Effector memory CD8-positive, alpha-beta T cell (primary cell): ENCODE data around the gene UVSSA.
"Not testable (repeated sequence)": the region's sequence is repeated elsewhere in the genome, so short reads cannot be mapped to it uniquely, and the experiment has no call there.

ENCODE experiments used
- ATAC-seq: fragments of 150-1000 bp; cut with Tn5 transposase; replicated peaks from 2 replicates; pipeline ENCODE4 v1.10.0; 2021; ENCODE audit warnings: mild to moderate bottlenecking, moderate library complexity
- DNase-seq, 3 experiments: peaks; one replicate each; pipeline ENCODE4 v3.0.0; 2021
- H3K27ac Mint-ChIP-seq, 2 donors: one replicate each; pipeline ENCODE4 v1.8.0; 2022; ENCODE audit warnings: mild to moderate bottlenecking in 2 of 2, mixed read lengths in 2 of 2, moderate library complexity in 2 of 2
- H3K27me3 Mint-ChIP-seq, 2 donors: one replicate each; pipeline ENCODE4 v1.8.0; 2022; ENCODE audit warnings: mixed read lengths in 2 of 2
- H3K36me3 Mint-ChIP-seq: one replicate; pipeline ENCODE4 v1.8.0; 2022; ENCODE audit warnings: mild to moderate bottlenecking, moderate library complexity, mixed read lengths; ENCODE audit not compliant: insufficient read depth
- H3K4me1 Mint-ChIP-seq, 2 donors: one replicate each; pipeline ENCODE4 v1.8.0; 2022; ENCODE audit warnings: low read depth in 2 of 2, mixed read lengths in 2 of 2
- H3K4me3 Mint-ChIP-seq, 2 donors: one replicate each; pipeline ENCODE4 v1.8.0; 2022; ENCODE audit warnings: mild to moderate bottlenecking in 2 of 2, mixed read lengths in 2 of 2, moderate library complexity in 2 of 2
- H3K9me3 Mint-ChIP-seq, 2 donors: one replicate each; pipeline ENCODE4 v1.8.0; 2022; ENCODE audit warnings: mixed read lengths in 2 of 2

UVSSA gene

GRCh38 chr4:1331591-1332353, 15.2 kb upstream of the UVSSA start:
- ATAC-seq (no peak), DNase-seq (no peak)
- Mint-ChIP-seq H3K27me3 (no peaks in the 10 kb centered on the region), H3K36me3 (peaks cover 53% of the 10 kb centered on the region), H3K9me3 (no peaks in the 10 kb centered on the region), H3K4me3 (peak overlapping the region; percentile 60 to 87), H3K4me1 (peaks cover 29 to 44% of the 10 kb centered on the region in 2 donors), H3K27ac (peak overlapping the region in 1 of 2 donors; percentile 98)

GRCh38 chr4:1332686-1333085, 14.3 kb upstream of the UVSSA start:
- Mint-ChIP-seq H3K4me3 (no peak overlapping the region), H3K36me3 (peaks cover 60% of the 10 kb centered on the region), H3K4me1 (peaks cover 31 to 54% of the 10 kb centered on the region in 2 donors), H3K9me3 (no peaks in the 10 kb centered on the region), H3K27ac (peak overlapping the region in 1 of 2 donors; percentile 98), H3K27me3 (no peaks in the 10 kb centered on the region)
- ATAC-seq (no peak), DNase-seq (no peak)

GRCh38 chr4:1333256-1333655, 13.8 kb upstream of the UVSSA start:
- Mint-ChIP-seq H3K4me1 (peaks cover 33 to 53% of the 10 kb centered on the region in 2 donors), H3K9me3 (no peaks in the 10 kb centered on the region), H3K36me3 (peaks cover 65% of the 10 kb centered on the region), H3K4me3 (no peak overlapping the region), H3K27ac (no peak overlapping the region), H3K27me3 (no peaks in the 10 kb centered on the region)
- DNase-seq: no peak
- ATAC-seq: no peak

GRCh38 chr4:1333851-1334578, 13.0 kb upstream of the UVSSA start:
- DNase-seq, ATAC-seq, H3K27me3 Mint-ChIP-seq, H3K9me3 Mint-ChIP-seq, H3K4me3 Mint-ChIP-seq: not testable (repeated sequence)
- Mint-ChIP-seq H3K4me1 (peaks cover 32 to 51% of the 10 kb centered on the region in 2 donors), H3K27ac (peak overlapping the region; percentile 17 to 88), H3K36me3 (peaks cover 71% of the 10 kb centered on the region)

- no peak overlapping the region for H3K4me3 Mint-ChIP-seq
- H3K4me1 Mint-ChIP-seq: peaks cover 27 to 46% of the 10 kb centered on the region in 2 donors
- DNase-seq (no peak), ATAC-seq (no peak)
- H3K27me3 Mint-ChIP-seq: no peaks in the 10 kb centered on the region
- peaks cover 71% of the 10 kb centered on the region for H3K36me3 Mint-ChIP-seq
- no peaks in the 10 kb centered on the region for H3K9me3 Mint-ChIP-seq
- H3K27ac Mint-ChIP-seq: peak overlapping the region; percentile 17 to 88
Measured at GRCh38 chr4:1334579-1334895, 12.5 kb upstream of the UVSSA start.

- not testable (repeated sequence) for DNase-seq, H3K27me3 Mint-ChIP-seq, ATAC-seq, H3K9me3 Mint-ChIP-seq, H3K4me3 Mint-ChIP-seq
- Mint-ChIP-seq H3K4me1 (peaks cover 22 to 41% of the 10 kb centered on the region in 2 donors), H3K36me3 (peaks cover 67% of the 10 kb centered on the region), H3K27ac (peak overlapping the region; percentile 17 to 88)
Measured at GRCh38 chr4:1335193-1335883, 11.7 kb upstream of the UVSSA start.

- no peak overlapping the region for H3K4me3 Mint-ChIP-seq
- no peak for DNase-seq
- peak overlapping the region in 1 of 2 donors; percentile 89 for H3K27ac Mint-ChIP-seq
- no peaks in the 10 kb centered on the region for H3K27me3 Mint-ChIP-seq
- peaks cover 16 to 35% of the 10 kb centered on the region in 2 donors for H3K4me1 Mint-ChIP-seq
- H3K36me3 Mint-ChIP-seq: peaks cover 66% of the 10 kb centered on the region
- no peak for ATAC-seq
- no peaks in the 10 kb centered on the region for H3K9me3 Mint-ChIP-seq
Measured at GRCh38 chr4:1336088-1336491, 10.9 kb upstream of the UVSSA start.

- Mint-ChIP-seq H3K4me3 (peak overlapping the region in 1 of 2 donors; percentile 24), H3K27me3 (no peaks in the 10 kb centered on the region), H3K9me3 (no peaks in the 10 kb centered on the region), H3K27ac (peak overlapping the region; percentile 22 to 89), H3K36me3 (peaks cover 55% of the 10 kb centered on the region), H3K4me1 (peaks cover 12 to 25% of the 10 kb centered on the region in 2 donors)
- ATAC-seq (peak; percentile 63), DNase-seq (no peak)
Measured at GRCh38 chr4:1337376-1337831, 9.6 kb upstream of the UVSSA start.

- Mint-ChIP-seq H3K4me1 (peaks cover 12 to 25% of the 10 kb centered on the region in 2 donors), H3K27ac (peak overlapping the region in 1 of 2 donors; percentile 89), H3K27me3 (no peaks in the 10 kb centered on the region), H3K36me3 (peaks cover 49% of the 10 kb centered on the region), H3K4me3 (peak overlapping the region in 1 of 2 donors; percentile 24), H3K9me3 (no peaks in the 10 kb centered on the region)
- ATAC-seq: no peak
- DNase-seq: no peak
Measured at GRCh38 chr4:1337951-1338751, 8.9 kb upstream of the UVSSA start.

- Mint-ChIP-seq H3K9me3 (no peaks in the 10 kb centered on the region), H3K27ac (peak overlapping the region; percentile 12 to 51), H3K27me3 (no peaks in the 10 kb centered on the region), H3K36me3 (peaks cover 49% of the 10 kb centered on the region), H3K4me1 (peaks cover 12 to 25% of the 10 kb centered on the region in 2 donors), H3K4me3 (no peak overlapping the region)
- DNase-seq: no peak
- no peak for ATAC-seq
Measured at GRCh38 chr4:1338752-1339414, 8.1 kb upstream of the UVSSA start.

GRCh38 chr4:1339489-1339888, 7.5 kb upstream of the UVSSA start:
- no peak for DNase-seq
- peaks cover 49% of the 10 kb centered on the region for H3K36me3 Mint-ChIP-seq
- H3K27me3 Mint-ChIP-seq: no peaks in the 10 kb centered on the region
- no peak overlapping the region for H3K4me3 Mint-ChIP-seq
- no peaks in the 10 kb centered on the region for H3K9me3 Mint-ChIP-seq
- peaks cover 12 to 24% of the 10 kb centered on the region in 2 donors for H3K4me1 Mint-ChIP-seq
- no peak overlapping the region for H3K27ac Mint-ChIP-seq
- ATAC-seq: no peak

- no peak overlapping the region for H3K27ac Mint-ChIP-seq
- H3K4me3 Mint-ChIP-seq: no peak overlapping the region
- H3K9me3 Mint-ChIP-seq: no peaks in the 10 kb centered on the region
- H3K27me3 Mint-ChIP-seq: no peaks in the 10 kb centered on the region
- H3K4me1 Mint-ChIP-seq: peaks cover 9 to 27% of the 10 kb centered on the region in 2 donors
- DNase-seq: no peak
- no peak for ATAC-seq
- peaks cover 43% of the 10 kb centered on the region for H3K36me3 Mint-ChIP-seq
Measured at GRCh38 chr4:1340181-1340747, 6.7 kb upstream of the UVSSA start.
